Measurements from ENCODE around the gene CARD14.
A peak's percentile ranks its signal among the peaks of the same experiment; 100 is the strongest.

The CARD14 gene

GRCh38 chr17:80210348-80211108, 40.7 kb downstream of the CARD14 start:
- DNase-seq (ENCODE audit: low read depth, low spot score): no peak

- no peak for DNase-seq (ENCODE audit: low read depth, low spot score)
Observed at GRCh38 chr17:80212109-80212508, 42.3 kb downstream of the CARD14 start.

GRCh38 chr17:80212511-80212910, 42.7 kb downstream of the CARD14 start:
- DNase-seq (ENCODE audit: low read depth, low spot score): no peak

DNA sequence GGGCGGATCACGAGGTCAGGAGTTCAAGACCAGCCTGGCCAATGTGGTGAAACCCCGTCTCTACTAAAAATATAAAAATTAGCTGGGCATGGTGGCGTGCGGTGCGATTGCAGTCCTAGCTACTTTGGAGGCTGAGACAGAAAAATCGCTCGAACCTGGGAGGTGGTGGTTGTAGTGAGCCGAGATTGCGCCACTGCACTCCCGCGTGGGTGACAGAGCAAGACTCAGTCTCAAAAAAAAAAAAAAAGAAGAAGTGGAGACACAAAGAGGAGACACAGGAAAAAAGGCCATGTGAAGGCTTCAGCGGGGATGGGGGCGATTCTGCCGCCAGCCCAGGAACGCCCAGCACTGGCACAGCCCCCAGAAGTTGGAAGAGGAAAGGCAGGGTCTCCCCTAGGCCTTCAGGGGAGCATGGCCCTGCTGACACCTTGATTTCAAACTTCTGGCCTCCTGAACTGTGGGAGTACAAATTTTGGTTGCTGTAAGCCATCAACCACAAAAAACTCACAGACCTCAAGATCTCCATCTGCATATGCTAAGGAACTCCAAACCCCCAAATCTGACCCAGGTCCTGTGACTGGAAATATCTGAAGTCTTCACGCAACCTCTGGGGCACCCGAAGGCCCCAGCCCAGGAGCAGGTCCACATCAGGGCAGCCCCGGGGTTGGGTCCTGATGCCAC, 43.3 kb downstream of the CARD14 start:
- no peak for DNase-seq (ENCODE audit: low read depth, low spot score)

DNA sequence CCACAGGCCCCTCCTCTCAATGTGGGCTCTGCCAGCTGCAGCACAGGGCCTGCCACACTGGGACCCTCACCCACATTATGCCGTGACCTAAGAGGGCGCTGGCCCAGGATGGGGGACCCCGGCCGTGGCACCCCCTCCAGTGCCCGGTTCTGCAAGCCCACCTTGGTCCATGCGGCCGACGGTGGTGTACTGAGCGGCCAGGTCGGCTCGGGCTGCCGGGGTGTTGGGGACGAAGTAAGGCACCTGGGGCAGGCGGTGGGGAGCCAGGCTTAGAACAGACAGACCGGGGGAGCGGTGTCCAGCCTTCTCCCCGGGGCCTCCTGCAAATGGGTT, 43.8 kb downstream of the CARD14 start:
- DNase-seq (ENCODE audit: low read depth, low spot score): no peak

GRCh38 chr17:80214012-80214877, 44.4 kb downstream of the CARD14 start:
- DNase-seq (ENCODE audit: low read depth, low spot score): no peak

DNA sequence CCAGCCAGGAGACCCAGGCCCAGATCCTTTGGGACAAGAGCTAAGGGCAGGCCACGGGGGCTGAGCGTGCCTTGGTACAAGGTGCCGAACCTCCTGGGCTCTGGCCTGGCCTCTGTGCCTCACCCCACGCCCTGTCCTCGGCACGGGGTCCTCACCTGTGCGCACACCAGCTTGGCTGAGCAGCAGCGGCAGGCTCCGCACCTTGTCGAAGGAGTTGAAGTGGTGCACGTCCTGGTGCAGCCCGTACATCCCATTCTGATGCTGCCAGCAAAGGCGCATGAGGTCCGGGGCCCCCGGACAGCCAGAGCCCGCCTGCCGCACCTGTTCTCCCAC, 45.0 kb downstream of the CARD14 start:
- no peak for DNase-seq (ENCODE audit: low read depth, low spot score)

DNA sequence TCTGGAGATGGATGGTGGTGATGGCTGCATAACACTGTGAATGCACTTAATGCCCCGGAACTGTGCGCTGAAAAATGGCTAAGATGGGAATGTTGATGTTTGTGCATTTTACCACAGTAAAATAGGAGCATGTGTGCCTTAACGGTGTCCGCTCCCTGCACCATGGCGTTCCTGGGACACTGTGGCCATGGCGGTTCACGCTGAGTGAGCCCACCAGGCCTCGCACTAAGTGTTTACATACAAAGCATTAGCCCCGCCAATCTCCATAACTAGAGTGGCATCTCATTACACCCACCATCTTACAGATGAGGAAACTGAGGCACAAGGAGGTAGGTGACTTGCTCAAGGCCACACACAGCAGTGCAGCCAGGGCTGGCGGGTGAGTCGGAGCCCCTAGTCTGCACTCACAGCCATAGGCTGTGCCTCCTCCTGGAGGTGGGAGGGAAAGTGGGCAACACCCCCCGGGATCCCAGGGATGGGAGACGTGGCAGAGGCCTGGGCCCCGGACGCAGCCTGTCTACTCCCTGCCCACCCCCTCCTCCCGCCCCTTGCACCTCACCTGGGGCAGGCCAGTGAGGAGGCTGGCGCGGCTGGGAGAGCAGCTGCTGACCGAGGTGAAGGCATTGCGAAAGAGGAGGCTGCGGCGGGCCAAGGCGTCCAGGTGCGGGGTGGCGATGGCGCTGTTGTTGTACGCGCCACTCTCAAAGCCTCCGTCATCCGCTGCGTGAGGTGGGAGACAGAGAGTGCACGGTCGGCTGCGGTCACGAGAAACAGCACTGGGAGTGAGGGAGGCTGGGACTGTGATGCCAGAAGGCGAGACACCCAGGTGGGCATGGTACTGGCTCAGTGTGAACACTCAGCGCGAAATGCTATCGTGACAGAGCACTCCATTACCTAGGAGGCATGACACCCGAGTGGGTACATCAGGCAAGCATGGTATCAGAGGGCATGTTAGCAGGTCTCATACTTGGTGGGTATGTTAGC, 46.9 kb downstream of the CARD14 start:
- DNase-seq (ENCODE audit: low read depth, low spot score): no peak

DNA sequence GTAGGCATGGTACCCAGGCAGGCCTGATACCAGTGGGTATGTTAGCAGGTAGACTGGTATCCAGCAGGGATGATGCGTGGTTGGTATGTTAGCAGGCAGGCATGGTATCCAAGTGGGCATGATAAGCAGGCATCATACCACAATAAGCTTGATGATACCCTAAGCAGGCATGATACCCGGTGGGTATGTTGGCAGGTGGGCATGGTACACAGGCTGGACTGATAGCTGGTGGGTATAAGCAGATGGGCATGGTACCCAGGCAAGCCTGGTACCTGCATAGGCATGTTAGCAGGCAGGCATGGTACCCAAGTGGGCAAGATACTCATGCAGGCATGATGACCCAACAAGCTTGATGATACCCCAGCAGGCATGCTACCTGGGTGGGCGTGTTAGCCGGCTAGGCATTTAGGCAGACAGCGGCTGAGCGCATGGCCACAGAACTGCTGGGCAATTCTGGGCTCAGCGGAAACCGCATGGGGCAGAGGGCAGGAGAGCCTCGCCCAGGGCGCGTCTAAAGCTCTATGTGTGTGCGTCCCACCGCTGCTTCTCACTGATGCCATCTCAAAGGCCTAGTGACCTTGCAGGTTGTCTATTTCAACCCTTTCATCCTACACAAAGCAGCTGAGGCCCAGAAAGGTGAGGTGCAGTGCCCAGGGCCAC, 48.0 kb downstream of the CARD14 start:
- no peak for DNase-seq (ENCODE audit: low read depth, low spot score)

DNA sequence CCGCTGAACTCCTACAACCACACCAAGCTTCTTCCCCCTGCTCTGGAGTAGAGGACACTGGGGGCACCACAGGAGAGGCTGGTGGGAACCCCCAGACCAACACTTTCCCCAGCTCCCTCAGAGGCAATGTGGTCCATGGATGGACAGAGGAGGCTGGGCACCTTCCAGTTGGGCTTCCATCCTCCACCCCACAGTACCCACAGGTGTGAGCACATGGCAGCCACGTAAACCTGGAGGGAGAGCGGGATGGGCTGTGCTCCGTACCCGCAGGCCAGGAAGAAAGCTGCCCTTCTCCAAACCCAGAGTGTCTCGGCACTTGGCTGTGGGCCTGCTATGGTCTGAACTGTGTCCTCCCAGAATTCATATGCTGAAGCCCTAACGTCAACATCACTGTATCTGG, 48.6 kb downstream of the CARD14 start:
- DNase-seq (ENCODE audit: low read depth, low spot score): no peak

DNA sequence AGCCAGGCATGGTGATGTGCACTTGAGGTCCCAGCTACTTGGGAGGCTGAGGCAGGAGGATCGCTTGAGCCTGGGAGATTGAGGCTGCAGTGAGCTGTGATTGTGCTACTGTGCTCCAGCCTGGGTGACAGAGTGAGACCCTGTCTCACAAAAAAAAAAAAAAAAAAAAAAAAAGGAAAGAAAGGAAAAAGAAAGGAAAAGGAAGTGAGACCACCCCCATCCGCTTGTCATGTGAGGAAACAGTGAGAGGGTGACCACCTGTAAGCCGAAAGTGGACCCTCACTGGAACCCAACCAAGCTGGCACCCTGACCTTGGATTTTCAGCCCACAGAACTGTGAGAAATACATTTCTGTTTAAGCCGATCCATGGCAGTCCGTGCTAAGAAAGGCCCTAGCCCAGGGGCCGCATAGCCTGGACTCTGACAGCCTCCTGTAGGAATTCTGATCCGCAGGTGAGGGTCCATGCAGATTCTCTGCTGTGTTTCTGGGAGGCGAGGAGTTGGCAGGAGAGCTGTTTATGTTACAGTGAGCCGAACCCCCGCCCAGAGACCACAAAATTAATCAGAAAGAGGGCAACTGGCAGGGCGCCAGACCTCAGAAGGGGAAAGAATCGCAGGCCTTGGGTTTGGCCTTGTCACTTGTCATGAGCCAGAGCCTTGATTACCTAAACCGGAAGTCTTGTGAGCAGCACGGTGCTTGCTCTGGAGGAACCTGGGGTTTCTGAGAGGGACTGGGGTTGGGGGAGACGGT, 49.4 kb downstream of the CARD14 start:
- DNase-seq (ENCODE audit: low read depth, low spot score): peak; percentile 96

GRCh38 chr17:80219763-80220053, 49.9 kb downstream of the CARD14 start:
- no peak for DNase-seq (ENCODE audit: low read depth, low spot score)

DNA sequence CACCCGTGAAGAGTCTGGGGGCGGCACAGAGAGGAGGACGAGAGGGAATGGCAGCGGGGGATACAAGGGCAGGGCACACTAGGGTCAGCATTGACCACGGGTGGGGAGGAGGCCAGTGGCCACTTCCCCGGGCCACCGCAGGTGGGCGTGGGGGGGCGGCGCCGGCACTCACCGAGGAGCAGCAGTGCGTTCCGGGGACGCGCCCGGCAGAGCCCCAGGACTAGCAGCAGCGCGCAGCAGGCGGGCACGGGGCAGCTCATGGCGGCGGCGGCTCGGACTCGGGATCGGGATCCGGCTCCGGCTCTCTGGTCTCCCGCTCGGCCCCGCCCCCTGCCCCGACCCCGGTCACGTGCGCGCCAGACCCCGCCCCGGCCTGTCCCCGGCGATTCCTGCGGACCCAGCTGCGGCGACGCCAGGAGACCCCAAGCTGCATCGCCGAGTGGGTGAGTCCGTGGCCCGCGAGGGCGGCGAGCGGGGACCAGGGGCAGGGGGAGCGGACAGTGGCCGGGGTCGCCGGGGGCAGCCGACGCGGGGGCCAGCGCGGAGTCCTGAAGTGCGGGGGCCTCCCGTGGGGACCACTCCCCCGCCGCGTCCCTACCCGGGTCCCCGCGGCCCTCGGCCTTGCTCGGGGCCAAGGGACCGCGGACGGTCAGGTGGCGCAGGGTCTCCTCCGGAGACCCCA, 50.4 kb downstream of the CARD14 start, which contains the start of the genes SGSH and SLC26A11:
Gene SGSH (minus strand): TSS at position 280 of the 682 bp plus-strand sequence. CDS start 20 bp downstream, at position 260.
Gene SLC26A11 (plus strand): TSS at position 374 of the 682 bp plus-strand sequence. CDS start 1,134 bp downstream, outside the sequence.
- DNase-seq (ENCODE audit: low read depth, low spot score): peak; percentile 82

DNA sequence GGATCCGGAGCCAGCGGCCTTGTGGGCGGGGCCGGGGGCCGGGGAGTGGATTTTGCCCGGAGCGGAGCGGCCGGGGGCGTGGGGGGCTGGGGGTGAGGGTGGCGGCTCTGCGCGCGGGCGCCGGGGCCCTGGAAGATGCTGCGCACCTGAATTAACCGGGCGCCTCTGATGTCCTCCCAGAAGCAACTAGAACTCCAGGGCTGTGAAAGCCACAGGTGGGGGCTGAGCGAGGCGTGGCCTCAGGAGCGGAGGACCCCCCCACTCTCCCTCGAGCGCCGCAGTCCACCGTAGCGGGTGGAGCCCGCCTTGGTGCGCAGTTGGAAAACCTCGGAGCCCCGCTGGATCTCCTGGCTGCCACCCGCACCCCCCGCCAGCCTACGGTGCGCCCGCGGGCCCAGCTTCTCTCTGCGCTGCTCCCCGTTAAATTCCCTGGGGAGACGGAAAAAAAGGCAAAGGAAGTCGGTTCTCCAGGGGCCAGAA, 50.9 kb downstream of the CARD14 start:
- peak; percentile 39 for DNase-seq (ENCODE audit: low read depth, low spot score)

DNA sequence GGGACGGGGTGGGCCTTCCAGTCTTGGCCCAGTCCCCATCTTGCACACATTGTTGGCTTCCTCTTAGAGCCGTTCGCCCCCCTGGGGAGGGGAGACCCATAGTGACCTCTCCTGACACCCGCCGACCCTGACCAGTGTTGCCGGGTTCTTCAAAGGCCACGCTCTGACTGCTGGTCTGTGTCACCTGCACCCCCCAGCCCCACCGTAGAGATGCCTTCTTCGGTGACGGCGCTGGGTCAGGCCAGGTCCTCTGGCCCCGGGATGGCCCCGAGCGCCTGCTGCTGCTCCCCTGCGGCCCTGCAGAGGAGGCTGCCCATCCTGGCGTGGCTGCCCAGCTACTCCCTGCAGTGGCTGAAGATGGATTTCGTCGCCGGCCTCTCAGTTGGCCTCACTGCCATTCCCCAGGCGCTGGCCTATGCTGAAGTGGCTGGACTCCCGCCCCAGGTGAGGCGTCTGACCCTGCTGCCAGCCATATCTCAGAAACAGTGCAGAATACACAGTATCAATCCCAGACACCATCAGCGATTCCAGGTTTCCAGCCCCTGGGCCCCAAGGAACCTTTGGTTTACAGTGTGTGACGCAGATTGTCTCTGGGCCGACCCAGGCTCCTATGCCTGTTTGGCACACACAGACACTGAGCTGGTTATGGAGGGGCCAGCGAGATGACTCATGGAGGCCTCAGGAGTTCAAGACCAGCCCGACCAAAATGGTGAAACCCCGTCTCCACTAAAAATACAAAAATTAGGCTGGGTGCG, 51.7 kb downstream of the CARD14 start:
- no peak for DNase-seq (ENCODE audit: low read depth, low spot score)

GRCh38 chr17:80222376-80223141, 52.7 kb downstream of the CARD14 start:
- DNase-seq (ENCODE audit: low read depth, low spot score): no peak

- DNase-seq (ENCODE audit: low read depth, low spot score): no peak
Observed at GRCh38 chr17:80223142-80223815, 53.4 kb downstream of the CARD14 start.

All from astrocyte of the hippocampus (primary cell).